Measurements from ENCODE around the gene ZNF761.
"Not testable (repeated sequence)": the region's sequence is repeated elsewhere in the genome, so short reads cannot be mapped to it uniquely, and the experiment has no call there.

GRCh38 chr19:53474832-53475231 is 43.0 kb downstream of the ZNF761 start:
- TF ChIP-seq CTCF (conservative IDR thresholded peaks at IDR 0.05; ENCODE audit: low read depth, low read length); EZH2phosphoT487 (IDR thresholded peaks at IDR 0.05; ENCODE audit: borderline replicate concordance, low read length); EZH2 (IDR thresholded peaks at IDR 0.05; ENCODE audit: low read length, unreplicated experiment): not testable (repeated sequence)
